ENCODE results near the gene GHRL.

Gene GHRL

GRCh38 chr3:10338591-10339353, 46.0 kb upstream of the GHRL start:
- no peaks in the 10 kb centered on the region for H3K36me3 ChIP-seq (ENCODE audit: control insufficient read depth, insufficient read depth, low read length)
- TF ChIP-seq CTCF (IDR thresholded peaks at IDR 0.05; ENCODE audit: insufficient read depth, low read length, poor library complexity, severe bottlenecking): no peak
- DNase-seq (ENCODE audit: extremely low read depth, insufficient read length): no peak
- no peaks in the 10 kb centered on the region; the same call in 1 of the 2 replicates for H3K27me3 ChIP-seq (replicated peaks; ENCODE audit: control insufficient read depth, insufficient read depth, low read length)
- no peak overlapping the region for H3K4me3 ChIP-seq (replicated peaks; ENCODE audit: low read depth, low read length)

- no peak for TF ChIP-seq CTCF (IDR thresholded peaks at IDR 0.05; ENCODE audit: insufficient read depth, low read length, poor library complexity, severe bottlenecking)
- Histone ChIP-seq H3K4me3 (replicated peaks; ENCODE audit: low read depth, low read length) (no peak overlapping the region), H3K27me3 (replicated peaks; ENCODE audit: control insufficient read depth, insufficient read depth, low read length) (no peaks in the 10 kb centered on the region; the same call in 1 of the 2 replicates), H3K36me3 (ENCODE audit: control insufficient read depth, insufficient read depth, low read length) (no peaks in the 10 kb centered on the region)
- no peak for DNase-seq (ENCODE audit: extremely low read depth, insufficient read length)
Observed at GRCh38 chr3:10338164-10338470, 45.4 kb upstream of the GHRL start.

- H3K4me3 ChIP-seq (replicated peaks; ENCODE audit: low read depth, low read length): no peak overlapping the region
- no peaks in the 10 kb centered on the region for H3K36me3 ChIP-seq (ENCODE audit: control insufficient read depth, insufficient read depth, low read length)
- TF ChIP-seq CTCF (IDR thresholded peaks at IDR 0.05; ENCODE audit: insufficient read depth, low read length, poor library complexity, severe bottlenecking): no peak
- no peaks in the 10 kb centered on the region; the same call in 1 of the 2 replicates for H3K27me3 ChIP-seq (replicated peaks; ENCODE audit: control insufficient read depth, insufficient read depth, low read length)
- DNase-seq (ENCODE audit: extremely low read depth, insufficient read length): no peak
Observed at GRCh38 chr3:10337323-10338163, 44.8 kb upstream of the GHRL start.

- no peak for DNase-seq (ENCODE audit: extremely low read depth, insufficient read length)
- Histone ChIP-seq H3K36me3 (ENCODE audit: control insufficient read depth, insufficient read depth, low read length) (no peaks in the 10 kb centered on the region), H3K27me3 (replicated peaks; ENCODE audit: control insufficient read depth, insufficient read depth, low read length) (no peaks in the 10 kb centered on the region; the same call in 1 of the 2 replicates), H3K4me3 (replicated peaks; ENCODE audit: low read depth, low read length) (no peak overlapping the region)
- no peak for TF ChIP-seq CTCF (IDR thresholded peaks at IDR 0.05; ENCODE audit: insufficient read depth, low read length, poor library complexity, severe bottlenecking)
Observed at GRCh38 chr3:10336761-10337160, 44.0 kb upstream of the GHRL start.

- TF ChIP-seq CTCF (IDR thresholded peaks at IDR 0.05; ENCODE audit: insufficient read depth, low read length, poor library complexity, severe bottlenecking): no peak
- Histone ChIP-seq H3K36me3 (ENCODE audit: control insufficient read depth, insufficient read depth, low read length) (no peaks in the 10 kb centered on the region), H3K4me3 (replicated peaks; ENCODE audit: low read depth, low read length) (no peak overlapping the region), H3K27me3 (replicated peaks; ENCODE audit: control insufficient read depth, insufficient read depth, low read length) (no peaks in the 10 kb centered on the region; the same call in 1 of the 2 replicates)
- no peak for DNase-seq (ENCODE audit: extremely low read depth, insufficient read length)
Observed at GRCh38 chr3:10335871-10336622, 43.3 kb upstream of the GHRL start.

All from GM06990 (cell line).